ENCODE results near the gene TMIGD3.

TMIGD3 gene

GRCh38 chr1:111448918-111449702, 54.3 kb downstream of the TMIGD3 start, which contains the start of the genes ATP5PB and WDR77:
ATP5PB (plus strand) TSS chr1:111449464; CDS start chr1:111449542, 78 bp downstream.
WDR77 (minus strand) TSS chr1:111449256; CDS start chr1:111449169, 87 bp downstream.
- peak; percentile 43 to 98 (median 91) for DNase-seq

GRCh38 chr1:111448482-111448917, 54.9 kb downstream of the TMIGD3 start:
- DNase-seq = peak in 7 of 56 donors; percentile 24 to 53 (median 45)

GRCh38 chr1:111446967-111447892, 56.2 kb downstream of the TMIGD3 start:
- no peak for DNase-seq

- DNase-seq = no peak
Measured at GRCh38 chr1:111446546-111446945, 56.9 kb downstream of the TMIGD3 start.

- no peak for DNase-seq
Measured at GRCh38 chr1:111444031-111444430, 59.4 kb downstream of the TMIGD3 start.

- no peak for DNase-seq
Measured at GRCh38 chr1:111442457-111442856, 61.0 kb downstream of the TMIGD3 start.

GRCh38 chr1:111441573-111442192, 61.8 kb downstream of the TMIGD3 start:
- DNase-seq = peak in 1 of 56 donors; percentile 3

GRCh38 chr1:111439461-111440351, 63.7 kb downstream of the TMIGD3 start:
- no peak for DNase-seq

GRCh38 chr1:111436726-111437125, 66.7 kb downstream of the TMIGD3 start:
- DNase-seq = no peak
